Kidney tubule cell (primary cell): ENCODE data around the gene C3.
A peak's percentile ranks its signal among the peaks of the same experiment; 100 is the strongest.
"Not testable (repeated sequence)": the region's sequence is repeated elsewhere in the genome, so short reads cannot be mapped to it uniquely, and the experiment has no call there.

Source experiments
- DNase-seq: peaks from one replicate; pipeline ENCODE4 v3.0.0-alpha.2; 2018; ENCODE audit warnings: low spot score

The C3 gene

GRCh38 chr19:6662702-6663101, 57.7 kb downstream of the C3 start:
- DNase-seq = no peak

DNA sequence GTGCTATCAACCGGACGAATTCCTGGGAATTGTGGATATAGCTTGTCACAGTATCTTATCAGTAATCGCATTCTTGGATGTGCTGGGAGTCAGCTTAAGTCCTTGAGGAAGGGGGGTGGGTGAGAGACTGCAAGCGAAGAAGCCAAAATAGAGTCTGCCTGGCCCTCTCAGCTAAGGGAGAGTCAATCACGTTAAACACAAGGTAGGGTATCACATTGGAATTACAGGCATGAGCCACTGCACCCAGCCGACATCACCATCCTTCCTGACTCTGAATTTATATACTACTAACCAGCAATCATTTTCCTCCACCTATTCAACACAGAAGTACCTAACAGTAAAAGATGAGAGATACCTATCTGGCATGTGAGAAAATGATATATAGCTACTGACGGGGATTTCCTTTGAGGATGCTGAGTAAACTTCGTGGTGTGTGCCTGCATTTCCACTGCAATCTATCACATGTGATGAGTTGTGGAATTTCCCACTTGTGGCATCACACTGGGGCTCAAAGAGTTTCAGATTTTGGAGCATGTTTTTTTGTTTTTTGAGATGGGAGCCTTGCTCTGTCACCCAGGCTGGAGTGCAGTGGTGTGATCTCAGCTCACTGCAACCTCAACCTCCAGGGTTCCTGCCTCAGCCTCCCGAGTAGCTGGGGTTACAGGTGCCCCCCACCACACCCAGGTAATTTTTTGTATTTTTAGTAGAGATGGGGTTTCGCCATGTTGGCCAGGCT, 58.8 kb downstream of the C3 start:
- peak; percentile 66 for DNase-seq

- no peak for DNase-seq
These were observed 59.5 kb downstream of the C3 start for GRCh38 chr19:6660930-6661329.

- not testable (repeated sequence) for DNase-seq
These were observed 64.1 kb downstream of the C3 start for GRCh38 chr19:6656390-6656789.

GRCh38 chr19:6654347-6655310, 65.8 kb downstream of the C3 start:
- no peak for DNase-seq

DNA sequence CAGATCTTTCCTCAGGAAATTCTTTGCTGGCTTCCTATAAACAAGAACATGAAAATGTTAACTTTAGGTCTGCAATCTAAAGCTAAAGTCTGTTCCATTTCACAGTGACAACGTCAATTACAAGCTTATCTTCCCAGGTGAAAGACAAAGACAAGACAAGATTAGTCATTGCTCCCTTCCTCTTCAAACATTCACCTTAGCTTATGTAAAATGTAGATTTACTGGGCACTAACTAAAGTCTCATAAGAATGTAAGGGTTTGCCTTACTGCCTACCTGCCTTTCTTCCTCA, 67.7 kb downstream of the C3 start:
- DNase-seq = no peak

- DNase-seq = no peak
These were observed 68.3 kb downstream of the C3 start for GRCh38 chr19:6651965-6652804.

DNA sequence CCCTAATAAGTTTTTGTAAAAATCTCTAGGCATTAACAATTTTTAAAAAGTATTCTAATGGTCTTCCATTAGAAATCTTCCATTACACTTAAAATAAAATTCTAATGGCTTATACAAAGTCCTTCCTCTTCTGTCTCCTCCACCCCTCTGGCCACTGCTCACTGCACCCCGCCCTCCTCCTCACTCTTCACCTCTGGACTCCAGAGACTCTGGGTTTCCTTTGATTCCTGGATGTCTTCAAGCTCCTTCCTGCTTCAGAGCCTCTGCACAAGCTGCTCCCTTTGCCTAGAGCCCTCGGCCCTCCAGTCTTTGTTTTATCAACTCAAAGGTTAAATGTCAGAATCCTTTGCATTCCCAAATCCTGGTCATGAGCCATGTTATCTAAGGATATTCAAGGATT, 71.3 kb downstream of the C3 start:
- no peak for DNase-seq

GRCh38 chr19:6648141-6648715, 72.2 kb downstream of the C3 start:
- no peak for DNase-seq

DNA sequence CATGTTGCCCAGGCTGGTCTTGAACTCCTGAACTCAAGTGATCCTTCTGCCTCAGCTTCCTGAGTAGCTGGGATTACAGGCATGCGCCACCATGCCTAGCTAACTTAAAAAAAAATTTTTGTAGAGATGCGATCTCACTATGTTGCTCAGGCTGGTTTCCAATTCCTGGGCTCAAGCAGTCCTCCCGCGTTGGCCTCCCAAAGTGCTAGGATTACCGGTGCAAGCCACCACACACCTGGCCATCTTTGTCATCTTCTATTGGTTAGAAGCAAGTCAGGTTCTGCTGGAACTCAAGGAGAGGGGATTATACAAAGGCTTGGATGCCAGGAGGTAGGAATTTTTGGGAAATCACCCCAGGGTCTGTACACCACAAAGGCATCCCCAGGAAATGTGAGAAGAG, 75.7 kb downstream of the C3 start:
- no peak for DNase-seq

DNA sequence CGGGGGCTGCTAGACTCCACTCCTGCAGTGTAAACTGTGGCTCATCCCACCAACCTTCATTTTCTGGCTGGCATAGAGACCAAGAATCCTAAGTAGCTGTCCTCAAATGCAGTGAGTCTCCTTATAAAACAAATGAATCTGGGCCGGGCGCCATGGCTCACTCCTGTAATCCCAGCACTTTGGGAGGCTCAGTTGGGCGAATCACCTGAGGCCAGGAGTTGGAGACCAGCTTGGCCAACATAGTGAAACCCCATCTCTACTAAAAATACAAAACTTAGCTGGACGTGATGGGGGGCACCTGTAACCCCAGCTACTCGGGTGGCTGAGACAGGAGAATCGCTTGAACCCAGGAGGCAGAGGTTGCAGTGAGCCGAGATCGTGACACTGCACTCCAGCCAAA, 80.1 kb downstream of the C3 start:
- DNase-seq = not testable (repeated sequence)

GRCh38 chr19:6639439-6639838, 81.0 kb downstream of the C3 start:
- DNase-seq = peak; percentile 90

- DNase-seq = not testable (repeated sequence)
These were observed 87.0 kb downstream of the C3 start for GRCh38 chr19:6633456-6633813.

DNA sequence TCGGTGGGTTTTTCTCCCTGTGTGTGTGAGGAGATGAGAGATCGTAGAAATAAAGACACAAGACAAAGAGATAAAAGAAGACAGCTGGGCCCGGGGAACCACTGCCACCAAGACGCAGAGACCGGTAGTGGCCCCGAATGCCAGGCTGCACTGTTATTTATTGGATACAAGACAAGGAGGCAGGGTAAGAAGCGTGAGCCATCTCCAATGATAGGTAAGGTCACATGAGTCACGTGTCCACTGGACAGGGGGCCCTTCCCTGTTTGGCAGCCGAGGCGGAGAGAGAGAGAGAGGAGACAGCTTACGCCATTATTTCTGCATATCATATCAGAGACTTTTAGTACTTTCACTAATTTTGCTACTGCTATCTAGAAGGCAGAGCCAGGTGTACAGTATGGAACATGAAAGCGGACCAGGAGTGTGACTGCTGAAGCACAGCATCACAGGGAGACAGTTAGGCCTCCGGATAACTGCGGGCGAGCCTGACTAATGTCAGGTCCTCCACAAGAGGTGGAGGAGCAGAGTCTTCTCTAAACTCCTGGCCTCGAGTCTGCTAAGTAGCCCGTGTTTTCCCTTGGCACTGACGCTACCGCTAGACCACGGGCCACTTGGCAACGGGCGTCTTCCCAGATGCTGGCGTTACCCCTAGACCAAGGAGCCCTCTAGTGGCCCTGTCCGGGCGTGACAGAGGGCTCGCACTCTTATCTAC, 87.5 kb downstream of the C3 start:
- DNase-seq = peak; percentile 79

DNA sequence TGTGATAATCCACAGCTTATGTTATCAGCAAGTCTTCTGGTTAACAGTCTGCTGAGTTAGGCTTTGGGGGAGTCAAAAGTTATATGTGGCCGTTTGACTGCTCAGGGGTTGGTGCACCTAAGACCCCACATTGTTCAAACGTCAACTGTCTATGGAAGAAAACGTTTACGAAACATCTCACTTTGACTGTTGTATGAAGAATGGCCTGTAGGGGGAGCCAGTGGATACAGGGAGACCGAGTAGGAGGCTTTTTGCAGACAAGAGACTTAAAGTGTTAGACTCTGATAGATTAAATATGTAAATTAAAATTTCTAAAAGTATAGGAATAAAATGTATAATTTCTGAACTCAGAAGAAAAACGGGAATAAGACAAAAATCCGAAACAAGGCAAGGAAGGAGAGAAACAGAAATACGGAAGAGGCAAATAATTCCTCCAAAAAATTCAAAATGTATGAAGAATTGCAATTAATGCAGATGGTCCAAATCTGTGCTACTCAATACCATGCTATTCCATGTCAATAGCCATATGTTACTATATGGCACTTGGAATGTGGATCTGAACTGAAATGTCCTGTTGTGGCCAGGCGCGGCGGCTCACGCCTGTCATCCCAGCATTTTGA, 88.3 kb downstream of the C3 start:
- peak; percentile 77 for DNase-seq
